T-helper 9 cell (primary cell): ENCODE results near the gene ITGA8.
"Not testable (repeated sequence)": the region's sequence is repeated elsewhere in the genome, so short reads cannot be mapped to it uniquely, and the experiment has no call there.

Experiments
- DNase-seq: peaks from one replicate; pipeline ENCODE4 v3.0.0-alpha.2; 2020
- total RNA-seq, 2 donors: gene quantifications; one replicate each; lab custom pipeline; 2026; lab: John Stamatoyannopoulos, UW

Gene ITGA8
- 0 to 0.14 reads per million in 2 donors for total RNA-seq

DNA sequence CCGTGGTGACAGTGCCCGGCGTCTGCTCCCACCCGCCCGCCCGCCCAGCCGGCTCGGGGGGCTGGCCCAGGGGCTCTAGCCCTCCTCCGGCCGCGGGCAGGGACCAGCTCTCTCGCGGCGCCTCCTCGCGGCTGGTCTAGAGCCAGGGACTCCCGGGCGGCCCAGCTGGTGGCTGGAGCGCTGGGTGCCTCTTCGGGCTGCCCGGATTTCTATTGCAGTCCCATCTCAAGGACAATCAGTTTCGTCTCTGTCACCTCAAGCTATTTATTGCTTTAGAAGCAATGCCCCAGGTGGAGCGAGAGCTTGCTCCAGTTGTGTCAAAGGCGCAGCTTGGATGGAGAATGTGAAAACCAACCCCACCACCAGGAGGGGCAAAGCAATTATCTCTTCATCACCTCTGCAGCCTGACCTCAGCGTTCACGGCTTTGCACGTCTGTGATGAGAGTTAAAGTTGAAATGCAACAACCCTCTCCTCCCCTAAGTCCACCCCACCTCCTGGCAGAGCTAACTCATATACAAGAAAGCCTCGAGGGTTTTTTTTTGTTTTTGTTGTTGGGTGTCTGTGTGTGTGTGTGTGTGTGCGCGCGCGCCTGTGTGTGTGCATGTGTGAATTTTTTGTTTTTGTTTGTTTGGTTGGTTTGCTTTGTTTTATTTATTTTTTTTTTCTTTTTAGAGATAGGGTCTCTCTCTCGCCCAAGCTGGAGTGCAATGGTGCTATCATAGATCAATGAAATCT, at the start of gene ITGA8:
Gene ITGA8, minus strand, starts transcription at position 24 of the 736 bp plus-strand sequence. CDS start 151 bp downstream, outside the sequence.
- no peak for DNase-seq

DNA sequence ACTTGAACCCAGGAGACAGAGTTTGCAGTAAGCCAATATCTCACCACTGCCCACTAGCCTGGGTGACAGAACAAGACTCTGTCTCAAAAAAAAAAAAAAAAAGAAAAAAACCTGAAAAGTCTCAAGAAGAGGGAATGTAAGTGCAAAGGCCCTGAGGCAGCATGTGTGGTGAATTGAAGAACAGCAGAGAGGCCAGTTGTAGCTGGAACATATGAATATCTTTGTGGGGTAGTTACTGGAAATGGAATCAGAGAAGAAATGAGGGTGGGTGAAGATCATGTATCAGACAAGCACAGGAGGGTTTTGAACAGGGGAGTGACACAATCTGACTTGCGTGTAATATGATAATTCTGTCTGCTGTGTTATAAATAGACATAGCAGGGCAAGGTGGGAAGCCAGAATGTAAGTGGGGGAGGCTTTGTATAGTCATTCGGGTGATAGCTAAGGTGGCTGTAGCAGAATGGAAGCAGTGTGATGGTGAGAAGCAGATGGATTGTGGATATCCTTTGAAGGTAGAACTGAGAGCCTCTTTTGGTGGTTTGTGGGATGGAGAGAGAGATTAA, 45.3 kb upstream of the ITGA8 start:
- no peak for DNase-seq

DNA sequence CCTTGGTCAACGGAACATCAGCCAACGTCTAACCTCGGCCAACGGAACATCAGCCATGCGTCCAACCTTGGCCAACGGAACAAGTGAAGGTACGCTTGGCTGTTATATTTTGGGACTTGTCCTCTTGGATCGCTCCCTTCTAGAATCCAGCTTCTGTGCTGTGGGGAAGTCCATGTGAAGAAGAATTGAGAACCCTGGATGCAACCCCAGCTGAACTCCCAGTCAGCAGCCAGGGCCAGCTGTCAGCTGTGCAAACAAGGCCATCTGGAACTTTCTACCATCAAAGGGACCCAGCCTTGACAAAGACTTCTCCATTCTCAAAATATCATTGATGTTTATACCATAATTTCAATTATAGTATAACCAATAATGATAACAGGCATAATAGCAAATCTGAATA, 43.3 kb upstream of the ITGA8 start:
- DNase-seq = no peak

DNA sequence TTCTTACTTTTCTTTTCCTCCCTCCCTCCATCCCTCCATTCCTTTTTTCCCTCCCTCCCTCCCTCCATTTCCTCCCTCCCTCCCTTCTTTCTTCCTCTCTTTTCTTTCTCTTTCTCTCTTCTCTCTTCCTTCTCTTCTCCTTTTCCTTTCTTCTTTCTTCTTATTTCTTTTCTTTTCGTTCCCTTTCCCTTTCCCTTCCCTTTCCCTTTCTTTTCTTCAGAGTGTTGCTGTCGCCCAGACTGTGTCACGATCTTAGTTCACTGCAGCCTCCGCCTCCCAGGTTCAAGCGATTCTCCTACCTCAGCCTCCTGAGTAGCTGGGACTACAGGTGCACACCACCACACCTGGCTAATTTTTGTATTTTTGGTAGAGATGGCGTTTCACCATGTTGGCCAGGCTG, 42.5 kb upstream of the ITGA8 start:
- not testable (repeated sequence) for DNase-seq

DNA sequence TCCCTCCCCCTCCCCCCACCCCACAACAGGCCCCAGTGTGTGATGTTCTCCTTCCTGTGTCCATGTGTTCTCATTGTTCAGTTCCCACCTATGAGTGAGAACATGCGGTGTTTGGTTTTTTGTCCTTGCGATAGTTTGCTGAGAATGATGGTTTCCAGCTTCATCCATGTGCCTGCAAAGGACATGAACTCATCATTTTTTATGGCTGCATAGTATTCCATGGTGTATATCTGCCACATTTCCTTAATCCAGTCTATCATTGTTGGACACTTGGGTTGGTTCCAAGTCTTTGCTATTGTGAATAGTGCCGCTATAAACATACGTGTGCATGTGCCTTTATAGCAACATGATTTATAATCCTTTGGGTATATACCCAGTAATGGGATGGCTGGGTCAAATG, 41.5 kb upstream of the ITGA8 start:
- not testable (repeated sequence) for DNase-seq

DNA sequence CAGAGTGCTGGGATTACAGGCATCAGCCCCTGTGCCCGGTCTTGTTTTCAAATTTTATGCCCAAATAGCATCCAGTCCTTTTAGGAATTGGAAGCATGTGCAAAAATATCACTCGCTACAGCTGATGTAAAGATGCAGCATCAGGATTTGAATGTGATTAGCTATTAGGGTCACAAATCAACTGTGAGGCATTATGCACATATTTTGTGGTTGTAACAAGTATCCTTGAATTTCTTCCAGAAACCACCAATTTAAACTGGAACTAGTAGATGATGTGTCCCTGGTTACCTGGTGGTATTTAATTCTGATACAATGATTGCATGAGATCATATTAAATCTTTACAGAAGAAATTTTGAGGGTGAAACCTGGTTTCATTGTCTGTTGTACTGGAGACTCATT, 41.0 kb upstream of the ITGA8 start:
- DNase-seq = no peak

DNA sequence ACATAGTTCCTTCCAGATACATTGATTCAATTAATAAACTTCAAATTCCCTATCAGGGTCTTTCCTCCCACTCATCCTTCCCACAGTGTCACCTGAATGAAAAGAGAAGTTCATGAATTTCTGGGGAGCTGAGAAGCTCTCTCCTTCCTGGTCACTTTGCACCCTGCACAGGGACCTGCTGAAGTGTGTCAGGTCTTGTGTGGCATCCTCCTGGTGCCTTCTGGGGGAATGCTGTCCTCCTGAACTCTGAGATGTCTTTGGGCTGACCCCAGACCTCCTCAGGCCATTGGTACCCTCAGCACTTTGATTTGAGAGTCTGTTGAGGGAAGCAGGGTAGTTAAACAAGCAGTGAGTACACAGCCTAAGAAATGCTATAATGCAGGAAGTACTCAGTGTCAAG, 39.5 kb upstream of the ITGA8 start:
- no peak for DNase-seq

DNA sequence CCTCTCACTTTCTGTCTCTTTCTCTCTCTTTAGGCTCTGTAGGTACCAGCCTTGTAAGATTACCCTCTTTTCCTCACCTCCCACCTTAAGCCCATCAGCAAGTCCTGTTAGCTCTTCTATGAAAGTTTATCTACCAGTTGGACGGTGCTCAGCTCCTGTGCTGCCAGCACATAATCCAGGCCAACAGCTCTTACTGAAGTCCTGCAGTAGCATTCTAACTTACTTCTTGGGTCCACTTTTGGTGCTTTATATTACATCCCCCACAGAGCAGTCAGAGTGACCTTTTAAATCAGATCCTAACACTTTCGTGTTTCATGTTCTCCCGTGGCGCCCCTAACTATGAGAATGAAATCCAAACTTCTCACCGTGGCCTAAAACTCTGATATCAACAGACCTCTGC, 38.9 kb upstream of the ITGA8 start:
- DNase-seq = no peak

DNA sequence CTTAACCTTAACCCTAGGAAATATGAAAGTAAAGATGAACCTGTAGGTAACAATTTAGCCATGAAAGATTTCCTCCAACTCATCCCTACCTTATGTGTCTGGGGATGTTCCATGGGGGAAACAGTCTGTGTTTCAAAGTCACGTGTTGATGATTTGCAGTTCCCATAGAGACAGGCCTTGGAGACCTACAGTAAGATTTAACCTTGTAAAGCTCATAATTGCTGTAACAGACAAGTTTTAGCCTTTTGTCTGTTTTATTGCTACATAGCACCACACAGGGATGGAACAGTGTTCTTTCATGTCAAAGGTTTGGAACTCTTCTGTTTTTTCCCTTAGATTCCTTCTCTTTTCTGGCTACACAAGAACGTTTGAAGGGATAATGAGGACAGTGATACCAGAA, 35.2 kb upstream of the ITGA8 start:
- DNase-seq = no peak

DNA sequence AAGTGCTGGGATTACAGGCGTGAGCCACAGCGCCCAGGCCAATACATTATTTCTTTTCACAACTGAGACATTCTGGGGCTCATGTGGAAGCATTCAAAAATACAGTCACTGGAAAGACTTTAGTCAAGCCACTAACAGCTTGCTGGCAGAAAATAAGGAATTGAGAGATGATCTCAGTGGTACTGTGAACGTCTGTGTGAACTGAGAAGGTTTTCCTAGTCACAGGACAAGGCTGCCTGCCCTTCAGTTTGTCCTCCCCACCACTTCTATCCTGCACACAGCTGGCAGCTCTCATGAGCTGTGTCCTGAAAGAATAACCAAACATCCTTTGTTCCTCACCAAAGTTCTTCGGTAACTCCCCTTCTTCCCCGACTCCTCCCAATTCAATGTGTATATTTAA, 31.3 kb upstream of the ITGA8 start:
- no peak for DNase-seq

DNA sequence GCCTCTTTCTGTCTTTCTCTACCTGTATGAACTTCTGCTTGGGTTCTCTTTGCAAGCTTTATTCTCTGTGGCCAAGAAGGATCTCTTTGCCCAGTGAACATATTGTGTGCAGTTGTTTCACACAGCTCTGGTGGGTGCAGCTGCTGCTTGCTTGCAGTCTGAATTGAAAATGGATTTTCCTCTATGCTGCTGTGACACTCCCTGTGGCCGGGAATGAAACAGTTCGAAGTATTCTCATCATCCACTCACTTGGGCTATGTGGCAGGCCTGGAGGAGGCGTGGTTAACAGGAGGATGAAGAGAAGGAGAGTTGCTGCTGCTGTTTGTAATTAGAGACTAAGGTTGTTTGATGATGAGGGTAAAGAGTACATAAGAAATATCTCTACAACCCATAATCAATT, 28.4 kb upstream of the ITGA8 start:
- no peak for DNase-seq

DNA sequence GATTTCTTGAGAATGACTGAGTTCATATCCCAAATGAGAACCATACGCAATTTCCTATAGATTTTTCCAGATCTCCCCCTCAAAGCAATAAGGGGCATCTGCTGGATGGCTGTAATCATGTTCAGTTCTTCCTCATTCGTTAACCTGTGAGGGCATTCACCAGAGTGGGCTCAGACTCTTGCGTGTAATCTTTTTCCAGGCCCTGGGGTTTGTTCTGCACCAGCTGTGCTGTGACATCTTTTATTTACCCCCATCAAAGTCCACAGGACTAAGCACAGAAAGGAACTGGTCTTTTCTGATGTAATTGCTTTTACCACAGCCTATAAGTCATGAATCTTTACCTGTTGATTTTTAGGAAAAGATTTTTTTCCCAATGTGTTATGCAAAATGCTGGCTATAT, 27.9 kb upstream of the ITGA8 start:
- DNase-seq = no peak

DNA sequence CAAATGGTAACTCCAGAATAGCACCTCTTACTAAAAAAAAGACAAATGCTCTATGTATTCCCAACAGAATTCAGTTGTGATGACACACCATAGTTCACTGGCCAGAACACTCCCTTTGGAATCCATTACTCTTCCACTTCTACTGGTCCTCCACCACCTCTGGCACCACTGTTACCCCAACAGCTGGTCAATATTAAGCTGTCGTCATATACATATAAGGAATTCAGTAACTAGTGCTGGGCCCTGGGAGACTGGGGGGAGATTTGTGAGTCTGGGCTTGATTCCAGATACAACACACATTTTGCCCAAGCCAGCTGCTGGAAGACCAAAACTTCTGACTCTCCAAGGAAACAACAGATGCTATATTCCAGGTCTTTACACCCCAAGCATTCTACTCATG, 26.0 kb upstream of the ITGA8 start:
- DNase-seq = no peak

DNA sequence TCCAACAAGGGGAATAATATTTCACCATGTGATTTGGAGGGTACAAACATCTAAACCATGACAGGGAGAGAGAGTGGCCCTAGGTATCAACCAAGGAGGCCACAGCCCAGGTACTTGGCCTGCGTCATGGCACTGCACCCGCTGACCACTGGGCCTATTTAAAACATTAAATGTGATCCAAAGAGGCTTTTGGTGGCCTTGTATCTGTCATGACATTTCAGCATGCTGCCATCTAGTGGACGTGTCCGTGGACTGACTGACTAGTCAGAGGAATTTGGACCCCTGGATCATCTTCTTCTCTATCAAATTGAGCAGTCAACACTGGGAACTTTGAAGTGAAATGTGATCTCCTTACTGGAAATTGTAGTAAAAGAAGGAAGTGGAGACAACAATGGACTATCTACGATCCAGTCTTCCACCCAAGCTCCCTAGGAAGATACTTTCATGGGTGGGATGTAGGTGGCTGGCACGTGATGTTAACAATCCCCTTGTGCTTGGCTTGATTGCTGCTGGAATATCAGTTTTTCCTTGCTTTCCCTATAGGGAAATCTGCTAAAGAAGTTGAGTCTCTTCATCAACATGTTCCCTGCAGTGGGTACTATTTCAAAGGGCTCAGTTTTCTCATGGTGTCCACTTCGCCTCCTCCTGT, 24.6 kb upstream of the ITGA8 start:
- peak; percentile 1 for DNase-seq

DNA sequence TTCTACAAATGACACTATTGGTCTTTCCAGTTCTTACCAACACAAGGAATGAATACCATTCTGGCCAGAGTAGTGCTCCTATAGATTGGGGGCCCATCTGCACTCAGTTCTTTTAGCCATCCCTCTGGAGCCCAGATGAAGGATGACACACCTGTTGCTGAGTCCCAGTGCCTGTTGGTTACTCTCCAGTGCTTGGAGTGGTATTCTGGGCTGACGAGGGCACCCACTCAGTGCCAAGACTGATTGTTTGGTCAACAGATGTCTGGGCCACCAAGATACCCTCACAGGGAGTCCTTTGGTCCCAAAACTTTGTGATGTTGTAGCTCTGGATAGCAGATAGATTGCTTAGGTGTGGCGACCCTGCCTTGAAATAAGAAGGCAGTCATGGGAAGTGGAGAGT, 23.7 kb upstream of the ITGA8 start:
- no peak for DNase-seq

DNA sequence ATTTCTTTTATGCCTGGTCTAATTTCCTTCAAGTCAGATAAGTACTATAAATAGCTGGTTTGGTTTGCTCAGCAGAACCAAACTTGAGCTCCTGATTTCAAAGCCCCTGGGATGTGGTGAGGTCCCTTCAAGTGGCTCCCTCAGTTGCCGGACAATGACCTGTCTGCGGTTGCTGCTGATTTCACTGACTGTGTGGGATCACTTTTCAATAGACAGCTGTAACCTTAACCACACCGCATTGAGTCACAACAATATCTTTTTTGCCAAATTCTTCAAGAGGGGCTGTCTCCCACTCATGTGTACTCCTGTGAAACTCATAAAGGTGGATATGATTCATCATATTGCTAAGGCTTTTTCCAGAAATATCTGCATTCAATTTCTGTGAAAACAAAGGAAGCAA, 23.1 kb upstream of the ITGA8 start:
- DNase-seq = no peak

DNA sequence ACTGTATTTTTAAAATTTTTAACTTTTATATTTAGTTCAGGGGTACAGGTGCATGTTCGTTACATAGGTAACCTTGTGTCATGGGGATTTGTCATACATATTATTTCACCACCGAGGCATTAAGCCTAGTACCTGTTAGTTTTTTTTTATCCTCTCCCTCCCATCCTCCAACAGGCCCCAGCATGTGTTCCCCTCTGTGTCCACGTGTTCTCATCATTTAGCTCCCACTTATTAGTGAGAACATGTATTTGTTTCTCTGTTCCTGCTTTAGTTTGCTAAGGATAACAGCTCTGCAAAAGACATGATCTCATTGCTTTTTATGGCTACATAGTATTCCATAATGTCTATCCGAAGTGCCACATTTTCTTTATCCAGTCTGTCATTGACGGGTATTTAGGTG, 22.4 kb upstream of the ITGA8 start:
- DNase-seq = no peak

DNA sequence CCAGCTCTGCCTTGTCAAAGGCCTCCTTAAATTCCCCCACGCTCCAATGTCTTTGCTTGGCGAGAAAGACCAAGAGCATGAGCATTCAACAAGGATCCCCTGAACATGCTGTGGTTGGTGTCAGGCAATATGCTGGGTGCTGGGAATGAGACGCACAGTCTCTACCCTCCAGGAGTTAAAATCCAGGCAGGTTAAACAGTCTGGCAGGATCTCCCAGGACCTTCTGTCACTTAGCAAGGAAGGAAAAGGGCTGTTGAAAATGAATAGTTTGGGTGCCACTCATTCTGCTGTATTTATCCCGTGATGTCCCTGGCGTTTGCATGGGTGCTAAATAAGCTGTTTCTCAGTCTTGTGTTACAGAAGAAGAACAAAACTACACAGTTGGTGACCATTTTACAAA, 21.9 kb upstream of the ITGA8 start:
- no peak for DNase-seq

DNA sequence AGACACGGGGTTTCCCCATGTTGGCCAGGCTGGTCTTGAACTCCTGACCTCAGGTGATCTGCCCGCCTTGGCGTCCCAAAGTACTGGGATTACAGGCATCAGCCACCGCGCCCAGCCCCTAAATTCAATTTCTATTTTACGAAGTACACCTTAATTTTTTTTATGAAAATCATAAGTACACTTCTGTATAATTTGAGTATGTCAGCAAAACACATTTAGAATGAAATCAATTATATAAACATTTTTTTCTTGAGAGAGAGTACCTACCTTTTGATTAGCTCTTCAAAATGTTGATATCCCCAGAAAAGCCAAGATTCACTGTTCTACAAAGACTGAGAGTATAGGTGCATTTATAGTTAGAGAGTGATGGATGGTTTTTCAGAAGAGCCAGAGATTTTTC, 20.5 kb upstream of the ITGA8 start:
- DNase-seq = no peak

DNA sequence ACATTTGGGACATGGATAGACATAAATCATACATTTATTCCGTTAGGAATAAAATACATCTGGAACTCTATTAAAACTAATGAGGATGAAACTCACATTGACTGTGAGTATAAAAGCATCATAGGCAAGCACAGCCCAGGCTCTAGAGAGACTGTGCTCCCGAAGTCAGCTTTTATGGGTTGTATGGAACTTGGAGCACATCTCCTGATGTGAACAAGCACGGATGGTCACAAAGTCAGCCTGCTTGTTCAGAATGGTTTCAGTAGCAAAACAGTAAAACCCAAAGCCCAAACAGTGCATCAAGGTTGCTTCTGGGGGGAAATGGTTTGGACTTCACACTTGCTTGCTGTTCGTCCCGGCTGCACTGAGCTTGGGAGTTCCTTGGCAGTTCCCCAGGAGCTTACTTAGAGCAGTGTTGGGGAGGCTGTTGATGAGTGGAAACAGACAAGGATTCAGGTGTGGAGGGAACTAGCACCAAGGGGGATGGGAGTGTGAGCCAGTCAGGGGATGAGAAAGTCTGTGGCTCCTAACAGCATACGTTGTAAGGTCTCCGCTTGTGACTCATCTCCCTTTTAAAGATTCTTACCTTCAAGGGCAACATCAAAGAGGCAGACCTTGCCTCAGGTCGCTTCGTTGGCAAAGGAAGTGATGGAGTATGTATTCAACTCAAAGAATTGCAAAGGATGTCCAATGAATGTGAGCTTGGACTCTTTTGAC, 19.7 kb upstream of the ITGA8 start:
- no peak for DNase-seq

DNA sequence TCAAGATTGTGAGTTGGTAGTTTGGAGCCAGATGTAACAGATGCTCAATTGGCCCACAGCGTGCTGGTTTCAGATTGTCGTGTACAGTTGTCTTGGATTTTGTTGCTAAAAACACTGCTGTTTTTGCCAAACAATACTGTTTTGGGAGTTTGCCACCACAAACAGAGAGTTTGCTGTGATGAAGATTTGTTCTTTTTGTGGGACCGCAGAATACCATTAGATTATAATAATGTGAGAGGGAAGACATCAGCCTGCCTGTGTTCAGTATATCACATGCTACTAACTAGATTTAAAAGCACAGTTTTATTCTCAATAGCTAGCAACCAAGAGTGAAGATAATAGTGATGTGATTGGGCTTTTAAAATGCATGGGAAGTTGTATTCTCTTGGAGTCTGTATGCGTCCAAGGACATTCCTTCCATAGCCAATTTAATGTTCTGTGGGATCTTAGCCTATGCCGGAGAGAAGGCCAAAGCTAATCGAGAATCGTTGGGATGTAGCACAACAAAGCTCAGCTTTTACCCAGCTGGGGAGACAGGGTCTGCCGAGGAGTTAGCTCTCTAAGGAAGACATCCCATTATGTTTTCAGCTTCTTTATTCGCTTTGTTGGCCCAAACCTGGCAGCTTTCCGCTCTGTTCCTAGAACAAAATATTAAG, 18.7 kb upstream of the ITGA8 start:
- DNase-seq = no peak

DNA sequence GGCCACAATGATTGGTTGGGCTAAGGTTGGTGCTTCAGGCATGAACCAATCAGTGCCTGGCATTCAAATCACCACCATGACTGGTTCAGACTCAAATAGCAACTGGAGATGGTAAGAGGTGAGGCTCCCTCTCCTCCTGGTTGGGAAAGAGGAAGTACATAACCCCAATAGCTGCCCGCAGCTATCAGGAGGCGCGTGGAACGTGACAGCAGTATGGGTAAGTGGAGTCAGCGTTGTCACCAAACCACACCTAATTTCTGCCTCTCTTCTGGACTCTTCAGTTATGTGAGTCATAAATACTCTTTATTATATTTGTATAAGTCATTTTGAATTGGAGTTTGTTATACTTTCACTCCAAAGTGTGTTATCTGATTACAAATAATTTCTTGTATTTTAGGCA, 17.9 kb upstream of the ITGA8 start:
- DNase-seq = no peak

DNA sequence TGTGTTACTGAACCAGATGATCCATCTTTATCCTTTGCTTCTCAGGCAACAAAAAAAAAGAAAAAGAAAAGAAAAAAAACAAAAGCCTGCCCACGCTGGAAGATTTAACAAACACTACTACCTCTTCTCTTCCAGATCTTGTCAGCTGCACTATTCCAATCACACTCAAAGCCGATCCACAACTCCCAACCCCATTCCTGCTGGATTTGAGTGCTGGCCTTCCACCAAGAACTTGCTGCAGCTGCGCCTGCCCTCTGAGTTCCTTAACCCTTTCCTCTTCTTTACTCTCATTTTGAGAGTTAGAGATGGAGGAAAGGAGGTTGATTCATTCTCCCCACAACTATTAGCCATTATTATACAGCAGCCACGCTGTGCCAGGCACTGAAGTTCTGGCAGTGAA, 16.0 kb upstream of the ITGA8 start:
- no peak for DNase-seq
